Fibroblast of lung (primary cell): ENCODE data around the gene PNMA1.

ENCODE experiments used
- EZH2 ChIP-seq: IDR thresholded peaks from 2 replicates; pipeline ENCODE4 v1.5.1; 2012; ENCODE audit warnings: low read length, control low read depth, mild to moderate bottlenecking; ENCODE audit errors: missing control alignments
- TF ChIP-seq, protein P1 (sequence below), 2 donors: IDR thresholded peaks in 1 of 2; conservative IDR thresholded peaks in 1 of 2; 1 replicate in 1 of 2; 2 replicates in 1 of 2; pipeline ENCODE4 v1.5.1; 2011 to 2012; ENCODE audit warnings: low read length in 2 of 2, control low read depth in 1 of 2, inconsistent platforms in 1 of 2, low read depth in 1 of 2, mild to moderate bottlenecking in 1 of 2

DNA sequence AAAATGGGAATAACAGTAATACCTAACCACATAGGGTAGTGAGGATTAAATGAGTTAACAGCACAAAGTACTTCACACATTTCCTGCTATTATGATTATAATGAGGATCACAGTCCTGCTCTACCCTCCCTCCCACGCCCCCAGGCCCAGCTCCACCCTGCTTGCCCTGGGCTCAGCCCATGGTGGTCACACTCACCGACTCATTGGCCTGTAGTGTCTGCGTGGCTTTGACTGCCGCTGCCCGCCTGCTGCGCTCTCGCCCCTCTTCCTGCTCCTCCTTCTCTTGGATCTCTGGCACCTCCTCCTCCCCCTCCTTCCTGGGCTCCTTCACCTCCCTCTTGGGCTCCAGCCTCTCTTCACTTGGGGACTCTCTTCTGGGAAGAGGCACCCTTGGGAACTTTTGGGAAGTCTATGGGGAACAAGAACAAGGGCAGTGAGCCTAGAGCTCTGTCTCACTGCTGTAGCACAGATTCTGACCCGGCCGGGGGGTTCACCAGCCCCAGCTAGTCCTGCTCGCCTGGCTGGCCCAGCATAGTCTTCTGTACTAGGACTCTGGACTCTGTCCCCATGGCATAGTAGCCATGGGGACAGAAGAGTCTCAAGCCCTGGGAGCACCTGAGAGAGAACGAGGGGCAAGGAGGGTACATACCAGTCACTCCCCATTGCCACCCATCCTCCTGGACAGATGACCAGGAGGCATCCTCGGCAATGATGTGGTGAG, 7.1 kb upstream of the PNMA1 start:
- TF ChIP-seq, protein P1, sequence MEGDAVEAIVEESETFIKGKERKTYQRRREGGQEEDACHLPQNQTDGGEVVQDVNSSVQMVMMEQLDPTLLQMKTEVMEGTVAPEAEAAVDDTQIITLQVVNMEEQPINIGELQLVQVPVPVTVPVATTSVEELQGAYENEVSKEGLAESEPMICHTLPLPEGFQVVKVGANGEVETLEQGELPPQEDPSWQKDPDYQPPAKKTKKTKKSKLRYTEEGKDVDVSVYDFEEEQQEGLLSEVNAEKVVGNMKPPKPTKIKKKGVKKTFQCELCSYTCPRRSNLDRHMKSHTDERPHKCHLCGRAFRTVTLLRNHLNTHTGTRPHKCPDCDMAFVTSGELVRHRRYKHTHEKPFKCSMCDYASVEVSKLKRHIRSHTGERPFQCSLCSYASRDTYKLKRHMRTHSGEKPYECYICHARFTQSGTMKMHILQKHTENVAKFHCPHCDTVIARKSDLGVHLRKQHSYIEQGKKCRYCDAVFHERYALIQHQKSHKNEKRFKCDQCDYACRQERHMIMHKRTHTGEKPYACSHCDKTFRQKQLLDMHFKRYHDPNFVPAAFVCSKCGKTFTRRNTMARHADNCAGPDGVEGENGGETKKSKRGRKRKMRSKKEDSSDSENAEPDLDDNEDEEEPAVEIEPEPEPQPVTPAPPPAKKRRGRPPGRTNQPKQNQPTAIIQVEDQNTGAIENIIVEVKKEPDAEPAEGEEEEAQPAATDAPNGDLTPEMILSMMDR (conservative IDR thresholded peaks at IDR 0.05 in 1 of 2, IDR thresholded peaks at IDR 0.05 in 1 of 2; ENCODE audit: low read depth in 1 of 2, low read length in 2 of 2), result no peak
- no peak for TF ChIP-seq EZH2
